ENCODE results near the gene NR4A2. TPM values are rescaled to one million over a fixed set of nuclear protein-coding genes. Genes with fewer than 3 reads are reported as not detected.
"Not testable (repeated sequence)": the region's sequence is repeated elsewhere in the genome, so short reads cannot be mapped to it uniquely, and the experiment has no call there.

NR4A2 gene
- total RNA-seq, 2 experiments from 2014 or later = 1.2 to 1.7 TPM

DNA sequence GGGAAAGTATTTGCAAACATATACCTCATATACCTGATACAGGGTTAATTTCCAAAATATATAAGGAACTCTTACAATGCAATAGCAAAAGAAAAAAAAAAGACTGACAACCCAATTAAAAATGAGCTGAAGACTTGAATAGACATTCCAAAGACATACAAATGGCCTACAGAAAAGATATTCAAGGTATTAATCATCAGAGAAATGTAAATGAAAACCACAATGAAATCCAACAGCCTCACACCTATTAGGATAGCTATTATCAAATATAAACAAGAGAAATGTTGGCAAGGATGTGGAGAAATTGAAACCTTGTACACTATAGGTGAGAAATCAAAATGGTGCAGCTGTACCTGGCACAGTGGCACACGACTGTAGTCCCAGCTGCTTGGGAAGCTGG lies 25.7 kb downstream of the NR4A2 start:
- ChIA-PET CTCF (no interaction called here), POLR2A (no interaction called here)
- Mint-ChIP-seq H3K9me3 (no peaks in the 10 kb centered on the region), H3K27me3 (peaks cover 24% of the 10 kb centered on the region), H3K4me3 (no peak overlapping the region), H3K4me1 (no peaks in the 10 kb centered on the region), H3K36me3 (ENCODE audit: low read depth) (no peaks in the 10 kb centered on the region), H3K27ac (no peak overlapping the region)
- DNase-seq = no peak

DNA sequence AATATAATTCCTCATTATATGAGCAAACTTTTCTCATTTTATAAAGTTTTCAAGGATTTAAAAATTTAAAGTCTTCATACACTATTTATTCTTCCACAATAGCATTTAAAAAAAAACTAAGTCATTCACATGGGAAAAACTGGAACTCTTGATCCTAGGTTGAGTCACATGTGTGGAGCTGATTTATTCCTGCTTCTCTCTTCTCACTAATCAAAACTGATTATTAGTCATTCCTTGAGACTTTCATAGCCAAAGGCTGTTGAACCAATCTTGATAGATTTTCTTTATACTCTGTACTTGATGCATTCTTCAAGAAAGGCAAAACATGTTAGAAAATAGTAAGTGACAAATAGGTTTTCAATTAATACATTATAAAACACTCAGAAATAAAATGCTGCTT lies 27.4 kb downstream of the NR4A2 start:
- Mint-ChIP-seq H3K4me1 (no peaks in the 10 kb centered on the region), H3K27ac (no peak overlapping the region), H3K4me3 (no peak overlapping the region), H3K36me3 (ENCODE audit: low read depth) (no peaks in the 10 kb centered on the region), H3K9me3 (no peaks in the 10 kb centered on the region), H3K27me3 (peaks cover 23% of the 10 kb centered on the region)
- DNase-seq = no peak
- ChIA-PET CTCF (interaction anchor here (0.6 kb wide), 1 partner anchor 35 kb away, joined by 3 read pairs; no protein-coding TSS in a partner anchor), POLR2A (no interaction called here)

DNA sequence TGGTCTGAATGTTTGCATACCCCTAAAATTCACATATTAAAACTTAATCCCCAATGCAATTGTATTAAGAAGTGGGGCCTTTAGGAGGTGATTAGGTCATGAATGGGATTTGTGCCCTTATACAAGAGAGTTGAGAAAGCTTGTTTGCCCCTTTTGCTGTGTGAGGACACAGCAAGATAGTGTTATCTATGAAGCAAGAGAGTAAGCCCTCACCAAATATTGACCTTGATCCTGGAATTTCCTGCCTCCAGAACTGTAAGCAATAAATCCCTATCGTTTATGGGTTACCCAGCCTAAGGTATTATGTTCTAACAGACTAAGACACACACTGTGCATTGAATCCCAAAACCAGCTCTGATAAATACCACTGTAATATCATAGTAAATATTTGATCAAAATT lies 32.2 kb downstream of the NR4A2 start:
- no peak for DNase-seq
- POLR2A ChIA-PET = no interaction called here
- Mint-ChIP-seq H3K9me3 (no peaks in the 10 kb centered on the region), H3K4me1 (no peaks in the 10 kb centered on the region), H3K36me3 (ENCODE audit: low read depth) (no peaks in the 10 kb centered on the region), H3K27me3 (peaks cover 14% of the 10 kb centered on the region), H3K27ac (no peak overlapping the region), H3K4me3 (no peak overlapping the region)
- CTCF ChIA-PET = no interaction called here

DNA sequence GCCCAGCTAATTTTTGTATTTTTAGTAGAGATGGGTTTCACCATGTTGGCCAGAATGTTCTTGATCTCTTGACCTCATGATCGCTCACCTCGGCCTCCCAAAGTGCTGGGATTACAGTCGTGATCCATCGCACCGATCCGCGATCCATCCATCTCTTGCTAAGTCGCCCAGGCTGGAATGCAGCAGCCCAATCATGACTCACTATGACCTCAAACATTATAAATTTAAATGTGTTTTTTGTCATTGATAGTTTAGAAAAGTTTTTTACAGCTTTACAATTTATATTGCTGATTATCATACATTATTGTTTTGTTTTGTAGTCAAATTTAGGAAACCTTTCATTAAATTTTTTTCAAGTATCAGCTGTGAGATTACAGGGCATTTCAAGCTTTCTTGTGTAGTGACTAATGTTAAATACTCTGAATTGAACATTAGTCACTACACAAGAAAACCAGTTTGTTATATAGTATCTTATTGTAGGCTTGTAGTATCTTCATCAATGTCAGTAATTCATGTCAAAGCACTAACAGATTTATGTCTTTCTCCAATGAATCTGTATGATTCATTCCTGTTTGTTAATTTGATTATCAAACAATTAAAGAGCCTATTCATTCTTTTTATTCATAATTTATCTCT lies 37.5 kb downstream of the NR4A2 start:
- Mint-ChIP-seq H3K36me3 (ENCODE audit: low read depth) (no peaks in the 10 kb centered on the region), H3K4me3 (no peak overlapping the region), H3K27me3 (peaks cover 11% of the 10 kb centered on the region), H3K4me1 (no peaks in the 10 kb centered on the region), H3K9me3 (no peaks in the 10 kb centered on the region), H3K27ac (no peak overlapping the region)
- CTCF ChIA-PET = no interaction called here
- no peak for DNase-seq
- POLR2A ChIA-PET = no interaction called here

DNA sequence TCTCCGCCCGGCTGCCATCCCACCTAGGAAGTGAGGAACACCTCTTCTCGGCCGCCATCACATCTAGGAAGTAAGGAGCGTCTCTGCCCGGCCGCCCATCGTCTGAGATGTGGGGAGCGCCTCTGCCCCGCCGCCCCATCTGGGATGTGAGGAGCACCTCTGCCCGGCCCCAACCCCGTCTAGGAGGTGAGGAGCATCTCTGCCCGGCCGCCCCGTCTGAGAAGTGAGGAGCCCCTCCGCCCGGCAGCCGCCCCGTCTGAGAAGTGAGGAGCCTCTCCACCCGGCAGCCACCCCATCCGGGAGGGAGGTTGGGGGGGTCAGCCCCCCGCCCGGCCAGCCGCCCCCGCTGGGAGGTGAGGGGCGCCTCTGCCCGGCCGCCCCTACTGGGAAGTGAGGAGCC lies 39.1 kb downstream of the NR4A2 start:
- CTCF ChIA-PET; POLR2A ChIA-PET; H3K27ac Mint-ChIP-seq; H3K4me3 Mint-ChIP-seq; DNase-seq; H3K9me3 Mint-ChIP-seq; H3K4me1 Mint-ChIP-seq; H3K36me3 Mint-ChIP-seq (ENCODE audit: low read depth): not testable (repeated sequence)
- peaks cover 10% of the 10 kb centered on the region for H3K27me3 Mint-ChIP-seq

DNA sequence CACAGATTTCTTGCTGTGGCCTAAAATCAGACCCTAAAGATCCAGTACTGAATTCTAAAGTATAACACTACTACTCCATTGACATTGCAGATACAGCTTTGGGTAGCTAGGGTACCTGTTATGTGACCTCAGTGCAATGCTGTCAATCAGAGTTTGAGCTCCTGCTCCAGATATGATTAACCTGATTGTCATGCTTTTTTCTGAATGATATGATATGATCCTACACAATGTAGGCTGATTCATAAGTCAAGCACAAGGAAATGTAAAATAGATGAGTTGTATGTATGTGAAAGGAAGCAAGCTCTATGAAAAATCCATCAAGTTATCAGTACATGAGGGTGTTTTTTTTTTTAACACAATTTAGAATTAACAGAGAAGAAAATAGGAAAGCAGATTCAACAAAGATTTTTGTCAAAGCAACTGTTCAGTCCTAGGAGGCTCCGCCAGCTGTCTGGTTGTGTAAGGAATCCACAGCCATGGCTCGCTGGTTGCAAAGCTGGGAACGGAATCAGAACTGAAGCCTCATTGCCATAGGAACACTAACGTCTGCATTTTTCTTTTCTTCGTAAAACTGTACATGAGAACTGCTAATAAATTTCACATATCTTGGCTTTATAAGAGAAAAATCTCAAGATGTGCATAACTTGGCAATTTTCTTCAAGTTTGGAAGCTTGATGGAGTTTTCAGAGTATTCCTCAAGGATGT lies 52.9 kb downstream of the NR4A2 start:
- H3K4me1 Mint-ChIP-seq = no peaks in the 10 kb centered on the region
- CTCF ChIA-PET = no interaction called here
- no peaks in the 10 kb centered on the region for H3K36me3 Mint-ChIP-seq (ENCODE audit: low read depth)
- H3K27me3 Mint-ChIP-seq = peaks cover 26% of the 10 kb centered on the region
- H3K9me3 Mint-ChIP-seq = no peaks in the 10 kb centered on the region
- H3K27ac Mint-ChIP-seq = no peak overlapping the region
- POLR2A ChIA-PET = no interaction called here
- H3K4me3 Mint-ChIP-seq = no peak overlapping the region
- DNase-seq = no peak

Other genes with a start within 250 kb of the NR4A2 start
- gene GPD2, start 103.7 kb upstream of the NR4A2 start, total RNA-seq = 10 to 100 TPM; 17.2 to 17.3 TPM